ENCODE results near the gene RGS12. TPM values are rescaled to one million over a fixed set of nuclear protein-coding genes. Genes with fewer than 3 reads are reported as not detected.
A peak's percentile ranks its signal among the peaks of the same experiment; 100 is the strongest.

Gene RGS12
- total and polyA plus RNA-seq, 3 experiments from 2014 or later, result 2.3 to 3.0 (median 2.4) TPM

GRCh38 chr4:3337811-3338210 lies 45.0 kb downstream of the RGS12 start:
- peaks cover 6% of the 10 kb centered on the region for H3K4me1 ChIP-seq (ENCODE audit: insufficient read depth, low read length)
- Mint-ChIP-seq H3K9me3 (no peaks in the 10 kb centered on the region), H3K27me3 (peaks cover 0 to 3% of the 10 kb centered on the region in 2 donors), H3K4me3 (no peak overlapping the region), H3K4me1 (peaks cover 8 to 11% (median 11%) of the 10 kb centered on the region in 3 donors), H3K36me3 (peaks cover 0 to 4% (median 0%) of the 10 kb centered on the region in 3 donors), H3K27ac (peak overlapping the region in 1 of 8 donors; percentile 36)
- no peaks in the 10 kb centered on the region for H3K36me3 ChIP-seq (ENCODE audit: insufficient read depth, low read length)
- DNase-seq, result no peak
- H3K9me3 ChIP-seq (ENCODE audit: low read length), result no peaks in the 10 kb centered on the region
- no peaks in the 10 kb centered on the region for H3K27me3 ChIP-seq (ENCODE audit: insufficient read depth, low read length, poor library complexity, severe bottlenecking)
- ChIA-PET POLR2A (no interaction called here), CTCF (interaction anchor here (1.0 kb wide), 1 partner anchor 42 kb away, joined by 3 read pairs; no protein-coding TSS in a partner anchor)
- no peak overlapping the region for H3K4me3 ChIP-seq (ENCODE audit: low read length)
- no peak overlapping the region for H3K27ac ChIP-seq (ENCODE audit: low read depth, low read length)

- POLR2A ChIA-PET, result no interaction called here
- peaks cover 0 to 3% of the 10 kb centered on the region in 2 donors for H3K27me3 Mint-ChIP-seq
- H3K27ac Mint-ChIP-seq, result no peak overlapping the region
Measured at GRCh38 chr4:3338321-3338838, 45.6 kb downstream of the RGS12 start.

GRCh38 chr4:3338976-3339531 lies 46.2 kb downstream of the RGS12 start:
- H3K4me1 ChIP-seq (ENCODE audit: insufficient read depth, low read length), result peaks cover 6% of the 10 kb centered on the region

More at GRCh38 chr4:3338321-3338838, 45.6 kb downstream of the RGS12 start:
- peaks cover 6% of the 10 kb centered on the region for H3K4me1 ChIP-seq (ENCODE audit: insufficient read depth, low read length)
- H3K9me3 ChIP-seq (ENCODE audit: low read length), result no peaks in the 10 kb centered on the region
- no peaks in the 10 kb centered on the region for H3K9me3 Mint-ChIP-seq
- CTCF ChIA-PET, result no interaction called here
- H3K27ac ChIP-seq (ENCODE audit: low read depth, low read length), result no peak overlapping the region
- no peak overlapping the region for H3K4me3 Mint-ChIP-seq
- no peaks in the 10 kb centered on the region for H3K27me3 ChIP-seq (ENCODE audit: insufficient read depth, low read length, poor library complexity, severe bottlenecking)
- no peak overlapping the region for H3K4me3 ChIP-seq (ENCODE audit: low read length)
- H3K36me3 ChIP-seq (ENCODE audit: insufficient read depth, low read length), result no peaks in the 10 kb centered on the region
- no peak for DNase-seq
- peaks cover 8 to 15% (median 14%) of the 10 kb centered on the region in 3 donors for H3K4me1 Mint-ChIP-seq
- peaks cover 0 to 4% (median 0%) of the 10 kb centered on the region in 3 donors for H3K36me3 Mint-ChIP-seq

GRCh38 chr4:3339577-3339976 lies 46.8 kb downstream of the RGS12 start:
- Histone ChIP-seq H3K4me1 (ENCODE audit: insufficient read depth, low read length) (peaks cover 6% of the 10 kb centered on the region), H3K4me3 (ENCODE audit: low read length) (no peak overlapping the region), H3K36me3 (ENCODE audit: insufficient read depth, low read length) (no peaks in the 10 kb centered on the region), H3K9me3 (ENCODE audit: low read length) (no peaks in the 10 kb centered on the region), H3K27me3 (ENCODE audit: insufficient read depth, low read length, poor library complexity, severe bottlenecking) (no peaks in the 10 kb centered on the region), H3K27ac (ENCODE audit: low read depth, low read length) (no peak overlapping the region)
- peak overlapping the region in 1 of 8 donors; percentile 22 for H3K27ac Mint-ChIP-seq
- no peak overlapping the region for H3K4me3 Mint-ChIP-seq
- H3K9me3 Mint-ChIP-seq, result no peaks in the 10 kb centered on the region
- peaks cover 0 to 4% (median 0%) of the 10 kb centered on the region in 3 donors for H3K36me3 Mint-ChIP-seq
- POLR2A ChIA-PET, result no interaction called here
- H3K4me1 Mint-ChIP-seq, result peaks cover 9 to 15% (median 14%) of the 10 kb centered on the region in 3 donors
- CTCF ChIA-PET, result no interaction called here
- peaks cover 0 to 3% of the 10 kb centered on the region in 2 donors for H3K27me3 Mint-ChIP-seq
- no peak for DNase-seq

More at GRCh38 chr4:3338976-3339531, 46.2 kb downstream of the RGS12 start:
- no peaks in the 10 kb centered on the region for H3K9me3 ChIP-seq (ENCODE audit: low read length)
- no peaks in the 10 kb centered on the region for H3K27me3 ChIP-seq (ENCODE audit: insufficient read depth, low read length, poor library complexity, severe bottlenecking)
- Mint-ChIP-seq H3K27ac (peak overlapping the region in 1 of 8 donors; percentile 54), H3K9me3 (no peaks in the 10 kb centered on the region), H3K27me3 (peaks cover 0 to 3% of the 10 kb centered on the region in 2 donors), H3K36me3 (peaks cover 0 to 4% (median 0%) of the 10 kb centered on the region in 3 donors), H3K4me1 (peaks cover 9 to 15% (median 14%) of the 10 kb centered on the region in 3 donors), H3K4me3 (no peak overlapping the region)
- no peaks in the 10 kb centered on the region for H3K36me3 ChIP-seq (ENCODE audit: insufficient read depth, low read length)
- POLR2A ChIA-PET, result no interaction called here
- no peak overlapping the region for H3K4me3 ChIP-seq (ENCODE audit: low read length)
- no peak for DNase-seq
- no peak overlapping the region for H3K27ac ChIP-seq (ENCODE audit: low read depth, low read length)
- CTCF ChIA-PET, result no interaction called here

- Mint-ChIP-seq H3K27ac (no peak overlapping the region), H3K4me1 (peaks cover 9 to 15% (median 14%) of the 10 kb centered on the region in 3 donors)
Measured at GRCh38 chr4:3340038-3340699, 47.3 kb downstream of the RGS12 start.

GRCh38 chr4:3340700-3341083 lies 47.9 kb downstream of the RGS12 start:
- H3K27me3 ChIP-seq (ENCODE audit: insufficient read depth, low read length, poor library complexity, severe bottlenecking), result no peaks in the 10 kb centered on the region
- H3K36me3 Mint-ChIP-seq, result peaks cover 0 to 4% (median 0%) of the 10 kb centered on the region in 3 donors
- no peak overlapping the region for H3K4me3 ChIP-seq (ENCODE audit: low read length)
- H3K9me3 Mint-ChIP-seq, result no peaks in the 10 kb centered on the region
- H3K27me3 Mint-ChIP-seq, result peaks cover 0 to 3% of the 10 kb centered on the region in 2 donors
- peaks cover 6% of the 10 kb centered on the region for H3K4me1 ChIP-seq (ENCODE audit: insufficient read depth, low read length)
- CTCF ChIA-PET, result no interaction called here
- POLR2A ChIA-PET, result no interaction called here
- peaks cover 10 to 17% (median 14%) of the 10 kb centered on the region in 3 donors for H3K4me1 Mint-ChIP-seq
- H3K4me3 Mint-ChIP-seq, result no peak overlapping the region
- no peaks in the 10 kb centered on the region for H3K36me3 ChIP-seq (ENCODE audit: insufficient read depth, low read length)
- no peaks in the 10 kb centered on the region for H3K9me3 ChIP-seq (ENCODE audit: low read length)
- H3K27ac Mint-ChIP-seq, result no peak overlapping the region
- DNase-seq, result no peak
- no peak overlapping the region for H3K27ac ChIP-seq (ENCODE audit: low read depth, low read length)

More at GRCh38 chr4:3340038-3340699, 47.3 kb downstream of the RGS12 start:
- H3K27me3 Mint-ChIP-seq, result peaks cover 0 to 3% of the 10 kb centered on the region in 2 donors
- no peak for DNase-seq
- Histone ChIP-seq H3K36me3 (ENCODE audit: insufficient read depth, low read length) (no peaks in the 10 kb centered on the region), H3K9me3 (ENCODE audit: low read length) (no peaks in the 10 kb centered on the region), H3K27me3 (ENCODE audit: insufficient read depth, low read length, poor library complexity, severe bottlenecking) (no peaks in the 10 kb centered on the region), H3K4me3 (ENCODE audit: low read length) (no peak overlapping the region), H3K27ac (ENCODE audit: low read depth, low read length) (no peak overlapping the region), H3K4me1 (ENCODE audit: insufficient read depth, low read length) (peaks cover 6% of the 10 kb centered on the region)
- no peaks in the 10 kb centered on the region for H3K9me3 Mint-ChIP-seq
- POLR2A ChIA-PET, result no interaction called here
- H3K36me3 Mint-ChIP-seq, result peaks cover 0 to 4% (median 0%) of the 10 kb centered on the region in 3 donors
- CTCF ChIA-PET, result no interaction called here
- no peak overlapping the region for H3K4me3 Mint-ChIP-seq

- H3K27me3 Mint-ChIP-seq, result peaks cover 0 to 4% of the 10 kb centered on the region in 2 donors
- H3K27ac Mint-ChIP-seq, result peak overlapping the region in 1 of 8 donors; percentile 57
- H3K4me1 Mint-ChIP-seq, result peaks cover 18 to 27% (median 23%) of the 10 kb centered on the region in 3 donors
- no peak overlapping the region for H3K4me3 Mint-ChIP-seq
- no peaks in the 10 kb centered on the region for H3K36me3 ChIP-seq (ENCODE audit: insufficient read depth, low read length)
- no peaks in the 10 kb centered on the region for H3K36me3 Mint-ChIP-seq
- H3K9me3 ChIP-seq (ENCODE audit: low read length), result no peaks in the 10 kb centered on the region
- H3K27me3 ChIP-seq (ENCODE audit: insufficient read depth, low read length, poor library complexity, severe bottlenecking), result no peaks in the 10 kb centered on the region
- H3K27ac ChIP-seq (ENCODE audit: low read depth, low read length), result no peak overlapping the region
- H3K9me3 Mint-ChIP-seq, result no peaks in the 10 kb centered on the region
- no peak overlapping the region for H3K4me3 ChIP-seq (ENCODE audit: low read length)
- no peak for DNase-seq
- ChIA-PET CTCF (no interaction called here), POLR2A (no interaction called here)
- H3K4me1 ChIP-seq (ENCODE audit: insufficient read depth, low read length), result peaks cover 13% of the 10 kb centered on the region
Measured at GRCh38 chr4:3341760-3342159, 48.9 kb downstream of the RGS12 start.

GRCh38 chr4:3342182-3342854 lies 49.5 kb downstream of the RGS12 start:
- H3K27ac Mint-ChIP-seq, result peak overlapping the region in 1 of 8 donors; percentile 36
- H3K27me3 ChIP-seq (ENCODE audit: insufficient read depth, low read length, poor library complexity, severe bottlenecking), result no peaks in the 10 kb centered on the region
- H3K27ac ChIP-seq (ENCODE audit: low read depth, low read length), result no peak overlapping the region
- H3K27me3 Mint-ChIP-seq, result peaks cover 0 to 3% of the 10 kb centered on the region in 2 donors
- peak overlapping the region in 1 of 7 donors; percentile 21 for H3K4me3 Mint-ChIP-seq
- no peaks in the 10 kb centered on the region for H3K36me3 Mint-ChIP-seq
- H3K4me1 Mint-ChIP-seq, result peaks cover 18 to 28% (median 23%) of the 10 kb centered on the region in 3 donors
- H3K4me1 ChIP-seq (ENCODE audit: insufficient read depth, low read length), result peaks cover 13% of the 10 kb centered on the region
- DNase-seq, result peak in 2 of 5 donors; percentile 28 to 39
- POLR2A ChIA-PET, result no interaction called here
- CTCF ChIA-PET, result no interaction called here
- H3K4me3 ChIP-seq (ENCODE audit: low read length), result no peak overlapping the region
- H3K36me3 ChIP-seq (ENCODE audit: insufficient read depth, low read length), result no peaks in the 10 kb centered on the region
- H3K9me3 ChIP-seq (ENCODE audit: low read length), result no peaks in the 10 kb centered on the region
- H3K9me3 Mint-ChIP-seq, result no peaks in the 10 kb centered on the region
